ENCODE results near the gene RHOXF2B.

DNA sequence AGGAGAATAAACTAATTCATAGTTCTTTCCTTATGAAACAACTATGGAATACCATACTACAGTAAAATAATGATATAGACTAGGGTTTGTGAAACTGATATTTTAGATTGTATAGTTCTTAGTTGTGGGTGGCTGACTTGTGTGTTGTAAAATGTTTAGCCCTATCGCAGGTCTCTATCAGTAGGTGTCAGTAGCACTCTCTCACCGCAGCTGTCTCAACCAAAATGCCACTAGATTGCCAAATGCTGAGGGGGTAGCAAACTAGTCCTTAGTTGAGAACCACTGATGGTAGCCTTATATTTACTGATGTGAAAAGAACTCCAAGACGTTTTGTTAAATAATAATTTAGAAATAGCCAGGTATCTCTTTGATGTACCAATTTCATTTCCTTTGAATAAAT is 48.1 kb downstream of the RHOXF2B start:
- no peak for TF ChIP-seq EZH2 (IDR thresholded peaks at IDR 0.05; ENCODE audit: insufficient read depth, low read length)
- TF ChIP-seq, protein P1, sequence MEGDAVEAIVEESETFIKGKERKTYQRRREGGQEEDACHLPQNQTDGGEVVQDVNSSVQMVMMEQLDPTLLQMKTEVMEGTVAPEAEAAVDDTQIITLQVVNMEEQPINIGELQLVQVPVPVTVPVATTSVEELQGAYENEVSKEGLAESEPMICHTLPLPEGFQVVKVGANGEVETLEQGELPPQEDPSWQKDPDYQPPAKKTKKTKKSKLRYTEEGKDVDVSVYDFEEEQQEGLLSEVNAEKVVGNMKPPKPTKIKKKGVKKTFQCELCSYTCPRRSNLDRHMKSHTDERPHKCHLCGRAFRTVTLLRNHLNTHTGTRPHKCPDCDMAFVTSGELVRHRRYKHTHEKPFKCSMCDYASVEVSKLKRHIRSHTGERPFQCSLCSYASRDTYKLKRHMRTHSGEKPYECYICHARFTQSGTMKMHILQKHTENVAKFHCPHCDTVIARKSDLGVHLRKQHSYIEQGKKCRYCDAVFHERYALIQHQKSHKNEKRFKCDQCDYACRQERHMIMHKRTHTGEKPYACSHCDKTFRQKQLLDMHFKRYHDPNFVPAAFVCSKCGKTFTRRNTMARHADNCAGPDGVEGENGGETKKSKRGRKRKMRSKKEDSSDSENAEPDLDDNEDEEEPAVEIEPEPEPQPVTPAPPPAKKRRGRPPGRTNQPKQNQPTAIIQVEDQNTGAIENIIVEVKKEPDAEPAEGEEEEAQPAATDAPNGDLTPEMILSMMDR (IDR thresholded peaks at IDR 0.05; ENCODE audit: insufficient read depth, low read depth, low read length): no peak

All from astrocyte (in vitro differentiated cells and primary cell).